NCI-H2227 (cell line): ENCODE results near the gene VDR.

ENCODE experiments used
- DNase-seq: peaks from one replicate; lab custom pipeline; 2025; ENCODE audit not compliant: unreplicated experiment; lab: John Stamatoyannopoulos, UW

The VDR gene

GRCh38 chr12:47904713-47905709, at the start of gene VDR:
VDR (minus strand) TSS chr12:47904994; CDS start chr12:47879113, 25,881 bp downstream.
- DNase-seq = peak; percentile 67

GRCh38 chr12:47954058-47954457, 49.3 kb upstream of the VDR start:
- no peak for DNase-seq

GRCh38 chr12:47950856-47951468, 46.2 kb upstream of the VDR start:
- no peak for DNase-seq

- peak; percentile 57 for DNase-seq
Observed at GRCh38 chr12:47949441-47950341, 44.9 kb upstream of the VDR start.

GRCh38 chr12:47947341-47947740, 42.5 kb upstream of the VDR start:
- DNase-seq = no peak

- no peak for DNase-seq
Observed at GRCh38 chr12:47946413-47947323, 41.9 kb upstream of the VDR start.

GRCh38 chr12:47945341-47945728, 40.5 kb upstream of the VDR start:
- no peak for DNase-seq

- no peak for DNase-seq
Observed at GRCh38 chr12:47944685-47945340, 40.0 kb upstream of the VDR start.

GRCh38 chr12:47943623-47944340, 39.0 kb upstream of the VDR start:
- no peak for DNase-seq

- DNase-seq = no peak
Observed at GRCh38 chr12:47942614-47943225, 37.9 kb upstream of the VDR start.

GRCh38 chr12:47941871-47942613, 37.2 kb upstream of the VDR start:
- DNase-seq = no peak

GRCh38 chr12:47941475-47941780, 36.6 kb upstream of the VDR start:
- no peak for DNase-seq

GRCh38 chr12:47940773-47941474, 36.1 kb upstream of the VDR start:
- no peak for DNase-seq

- no peak for DNase-seq
Observed at GRCh38 chr12:47939009-47939601, 34.3 kb upstream of the VDR start.

GRCh38 chr12:47938594-47938993, 33.8 kb upstream of the VDR start:
- DNase-seq = no peak

GRCh38 chr12:47938093-47938492, 33.3 kb upstream of the VDR start:
- DNase-seq = no peak

GRCh38 chr12:47935184-47935583, 30.4 kb upstream of the VDR start:
- no peak for DNase-seq
